DOHH2 (cell line): ENCODE results near the gene NANP.

ENCODE experiments used
- CTCF ChIP-seq: fragments of 200-600 bp; sonication (generic); IDR thresholded peaks from one replicate; pipeline ENCODE4 v1.5.1; 2014; ENCODE audit warnings: antibody characterized with exemption, mild to moderate bottlenecking, low read depth, low read length; ENCODE audit not compliant: poor library complexity, severe bottlenecking
- EZH2phosphoT487 ChIP-seq: fragments of 200-600 bp; sonication (generic); IDR thresholded peaks from 2 replicates; pipeline ENCODE4 v1.6.1; 2017; ENCODE audit warnings: borderline replicate concordance, mild to moderate bottlenecking, antibody characterized with exemption, low read length, moderate library complexity, mixed read lengths

GRCh38 chr20:25601659-25602058 lies 22.2 kb downstream of the NANP start:
- TF ChIP-seq CTCF: no peak
- no peak for TF ChIP-seq EZH2phosphoT487
